HepG2 (cell line): ENCODE measurements around the gene IQCE. TPM values are rescaled to one million over a fixed set of nuclear protein-coding genes. Genes with fewer than 3 reads are reported as not detected.

Experiments
- AGO2 ChIP-seq: fragments of 200-400 bp; formaldehyde crosslinking; optimal IDR thresholded peaks from 2 replicates; pipeline ENCODE3; 2017; ENCODE audit warnings: mild to moderate bottlenecking, low read depth, low read length, moderate library complexity
- ARHGAP35 ChIP-seq: sonication (generic); formaldehyde crosslinking; IDR thresholded peaks from 2 replicates; pipeline ENCODE4 v1.9.0; 2022; ENCODE audit warnings: mild to moderate bottlenecking, inconsistent platforms, moderate library complexity, missing genetic modification reagents, borderline replicate concordance
- BRD4 ChIP-seq: sonication (generic); formaldehyde crosslinking; IDR thresholded peaks from 2 replicates; pipeline ENCODE4 v1.4.0; 2020; ENCODE audit warnings: missing genetic modification reagents
- CENPT ChIP-seq: sonication (generic); formaldehyde crosslinking; IDR thresholded peaks from 2 replicates; pipeline ENCODE4 v1.8.0; 2022; ENCODE audit warnings: low read depth, mild to moderate bottlenecking, moderate library complexity, missing genetic modification reagents
- DMAP1 ChIP-seq: IDR thresholded peaks from 2 replicates; pipeline ENCODE4 v1.6.1; 2016
- ELF1 ChIP-seq: sonication (generic); formaldehyde crosslinking; IDR thresholded peaks from 2 replicates; pipeline ENCODE4 v1.4.0; 2020; ENCODE audit warnings: missing genetic modification reagents
- HDAC1 ChIP-seq: sonication (generic); formaldehyde crosslinking; IDR thresholded peaks from 2 replicates; pipeline ENCODE4 v1.5.1; 2020; ENCODE audit warnings: mild to moderate bottlenecking, missing genetic modification reagents
- HOXD1 ChIP-seq: sonication (generic); formaldehyde crosslinking; IDR thresholded peaks from 2 replicates; pipeline ENCODE4 v1.5.0; 2020; ENCODE audit warnings: missing genetic modification reagents
- KDM3A ChIP-seq: IDR thresholded peaks from 2 replicates; pipeline ENCODE4 v1.6.1; 2018; ENCODE audit warnings: low read depth, missing compliant biosample characterization
- KLF13 ChIP-seq: sonication (generic); formaldehyde crosslinking; IDR thresholded peaks from 2 replicates; pipeline ENCODE4 v1.4.0; 2020; ENCODE audit warnings: mild to moderate bottlenecking, missing genetic modification reagents
- KMT2A ChIP-seq: sonication (generic); formaldehyde crosslinking; IDR thresholded peaks from 2 replicates; pipeline ENCODE4 v1.4.0; 2020; ENCODE audit warnings: missing genetic modification reagents
- MXI1 ChIP-seq: IDR thresholded peaks from 3 replicates; pipeline ENCODE4 v1.6.1; 2012; ENCODE audit warnings: low read depth, low read length, inconsistent platforms, borderline replicate concordance
- NCOA1 ChIP-seq: sonication (generic); formaldehyde crosslinking; IDR thresholded peaks from 2 replicates; pipeline ENCODE4 v1.9.0; 2021; ENCODE audit warnings: missing genetic modification reagents
- NFE2L2 ChIP-seq: fragments of 150-350 bp; IDR thresholded peaks from 2 replicates; pipeline ENCODE4 v1.6.1; 2014; ENCODE audit warnings: low read length
- NR2F6 ChIP-seq, 2 experiments: IDR thresholded peaks; 2 replicates each; pipeline ENCODE4 v1.6.1; 2016; ENCODE audit warnings: antibody characterized with exemption in 1 of 2, mild to moderate bottlenecking in 1 of 2
- POGZ ChIP-seq: sonication (generic); formaldehyde crosslinking; IDR thresholded peaks from 2 replicates; pipeline ENCODE4 v1.4.0; 2020; ENCODE audit warnings: mild to moderate bottlenecking, missing genetic modification reagents
- RARG ChIP-seq: sonication (generic); formaldehyde crosslinking; IDR thresholded peaks from 2 replicates; pipeline ENCODE4 v1.4.0; 2020; ENCODE audit warnings: low read depth, mild to moderate bottlenecking, missing genetic modification reagents
- RBFOX2 ChIP-seq: fragments of 200-400 bp; formaldehyde crosslinking; IDR thresholded peaks from 2 replicates; pipeline ENCODE4 v1.6.1; 2017; ENCODE audit warnings: low read depth, mild to moderate bottlenecking, low read length
- SP2 ChIP-seq: sonication (generic); formaldehyde crosslinking; IDR thresholded peaks from 2 replicates; pipeline ENCODE4 v1.5.1; 2020; ENCODE audit warnings: mild to moderate bottlenecking, missing genetic modification reagents
- TBX2 ChIP-seq: sonication (generic); formaldehyde crosslinking; IDR thresholded peaks from 2 replicates; pipeline ENCODE4 v1.5.0; 2020; ENCODE audit warnings: missing genetic modification reagents, mild to moderate bottlenecking, borderline replicate concordance
- ZFP1 ChIP-seq: IDR thresholded peaks from 2 replicates; pipeline ENCODE4 v1.6.1; 2016
- ZNF263 ChIP-seq: sonication (generic); formaldehyde crosslinking; IDR thresholded peaks from 2 replicates; pipeline ENCODE4 v1.4.0; 2020; ENCODE audit warnings: missing genetic modification reagents
- ZNF350 ChIP-seq: sonication (generic); formaldehyde crosslinking; IDR thresholded peaks from 2 replicates; pipeline ENCODE4 v1.4.0; 2020; ENCODE audit warnings: mild to moderate bottlenecking, low read depth, missing genetic modification reagents, borderline replicate concordance
- ZNF510 ChIP-seq: sonication (generic); formaldehyde crosslinking; IDR thresholded peaks from 2 replicates; pipeline ENCODE4 v1.4.0; 2020; ENCODE audit warnings: low read depth, mild to moderate bottlenecking, missing genetic modification reagents
- ZNF567 ChIP-seq: sonication (generic); formaldehyde crosslinking; IDR thresholded peaks from 2 replicates; pipeline ENCODE4 v1.8.1; 2023; ENCODE audit warnings: mild to moderate bottlenecking, missing genetic modification reagents, borderline replicate concordance
- ZNF720 ChIP-seq: sonication (generic); formaldehyde crosslinking; IDR thresholded peaks from 2 replicates; pipeline ENCODE4 v1.4.0; 2020; ENCODE audit warnings: missing genetic modification reagents
- ZNF878 ChIP-seq: sonication (generic); formaldehyde crosslinking; IDR thresholded peaks from 2 replicates; pipeline ENCODE4 v1.8.1; 2023; ENCODE audit warnings: mild to moderate bottlenecking, missing genetic modification reagents, moderate library complexity
- ZSCAN20 ChIP-seq: sonication (generic); formaldehyde crosslinking; IDR thresholded peaks from 2 replicates; pipeline ENCODE4 v1.4.0; 2020; ENCODE audit warnings: missing genetic modification reagents, mild to moderate bottlenecking, borderline replicate concordance
- polyA plus RNA-seq, 8 experiments: library from polyadenylated mRNA; depleted of rRNA in 3 of 8; stranded (reverse) in 7 of 8; unstranded in 1 of 8; fragments of >200 nt; fragmentation: Illumina TruSeq in 4 of 8; extraction: Trizol in 4 of 8; gene quantifications; 2 replicates each; pipeline versions ENCODE4 v1.2.1 to v1.2.3, GENCODE V29; 2011 to 2016; ENCODE audit warnings: low read depth in 4 of 8, missing spikeins in 1 of 8, mixed read lengths in 1 of 8; ENCODE audit not compliant: insufficient read depth in 1 of 8
- total RNA-seq, 5 experiments: library from RNA; depleted of rRNA; stranded (reverse); fragments of >200 nt; fragmentation: Illumina TruSeq; extraction: Trizol; gene quantifications; 2 replicates each; pipeline ENCODE4 v1.2.3, GENCODE V29; 2016; ENCODE audit warnings: low read depth in 1 of 5
- TF ChIP-seq, protein P1 (sequence below): sonication (generic); formaldehyde crosslinking; IDR thresholded peaks from 2 replicates; pipeline ENCODE4 v1.4.0; 2020; ENCODE audit warnings: missing genetic modification reagents
- TF ChIP-seq, protein P2 (sequence below): sonication (generic); formaldehyde crosslinking; IDR thresholded peaks from 2 replicates; pipeline ENCODE4 v1.4.0; 2020; ENCODE audit warnings: missing genetic modification reagents, borderline replicate concordance

The IQCE gene
- total and polyA plus RNA-seq, 2 of the 13 experiments (the other 11 are each of a cell fraction or from before 2014, with no cell fraction given) = 1.5 to 2.5 TPM

DNA sequence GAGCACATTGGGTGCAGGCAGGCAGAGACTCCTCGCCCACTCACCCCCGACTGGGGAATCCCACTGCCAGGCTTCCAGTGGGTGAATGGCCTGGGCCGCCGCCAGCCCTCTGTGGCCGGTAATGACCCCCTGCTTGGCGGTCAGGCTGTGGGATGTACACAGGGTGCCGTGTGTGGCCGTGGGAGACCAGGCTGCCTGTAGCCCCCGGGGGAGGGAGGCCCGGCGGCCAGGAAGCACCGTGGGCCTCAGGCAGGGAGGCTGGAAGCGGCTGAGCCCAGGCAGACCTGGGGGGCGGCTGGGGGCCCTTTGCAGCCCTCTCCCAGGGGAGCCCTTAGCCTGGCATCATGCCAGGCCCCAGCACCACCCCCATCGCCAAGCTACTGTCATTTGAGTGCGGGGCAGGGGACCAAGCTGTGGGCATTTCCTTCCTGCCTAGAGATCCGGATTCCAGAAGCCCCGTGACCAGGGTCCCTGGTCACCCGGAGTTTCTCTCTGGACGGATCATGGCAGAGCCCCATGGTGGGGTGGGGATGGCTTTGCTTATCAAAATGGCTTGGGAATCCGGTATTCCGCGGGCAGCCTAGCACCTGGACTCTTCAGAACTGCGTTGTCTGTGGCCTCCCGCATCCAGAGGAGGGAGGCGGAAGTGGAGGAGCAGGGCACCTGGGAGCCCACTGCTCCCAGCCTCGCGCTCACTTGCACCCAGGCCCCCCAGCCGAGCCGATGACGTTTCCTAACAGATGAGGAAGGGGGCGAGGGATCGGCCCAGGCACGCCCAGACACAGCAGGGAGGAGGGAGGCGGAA is 74.2 kb downstream of the IQCE start (continued):
- TF ChIP-seq ZNF350 (CRISPR knock-in tag) (no peak), ZSCAN20 (0 out of 2 replicates have a peak, but pooled peaks have one; percentile 25), NCOA1 (CRISPR knock-in tag) (0 out of 2 replicates have a peak, but pooled peaks have one; percentile 76), ZNF720 (CRISPR knock-in tag) (no peak), POGZ (CRISPR knock-in tag) (0 out of 2 replicates have a peak, but pooled peaks have one; percentile 5), ARHGAP35 (peak; percentile 54; the same call in 1 of the 2 replicates), ELF1 (CRISPR knock-in tag) (peak; percentile 56; the same call in 1 of the 2 replicates), MXI1 (peak; percentile 15; the same call in 1 of the 3 replicates), KDM3A (CRISPR knock-in tag) (0 out of 2 replicates have a peak, but pooled peaks have one; percentile 19), SP2 (CRISPR knock-in tag) (no peak), BRD4 (CRISPR knock-in tag) (0 out of 2 replicates have a peak, but pooled peaks have one; percentile 35), NR2F6 (IDR thresholded peaks at IDR 0.05) (0 out of 2 replicates have a peak, but pooled peaks have one; percentile 32), NR2F6 (CRISPR knock-in tag; IDR thresholded peaks at IDR 0.05) (no peak), RBFOX2 (peak; percentile 74), KMT2A (CRISPR knock-in tag) (0 out of 2 replicates have a peak, but pooled peaks have one; percentile 17), TBX2 (CRISPR knock-in tag) (no peak; the same call in 1 of the 2 replicates), CENPT (CRISPR knock-in tag) (no peak), RARG (no peak), ZFP1 (CRISPR knock-in tag) (no peak), NFE2L2 (no peak), ZNF567 (CRISPR knock-in tag) (no peak), ZNF510 (CRISPR knock-in tag) (no peak), ZNF263 (CRISPR knock-in tag) (peak; percentile 77), DMAP1 (0 out of 2 replicates have a peak, but pooled peaks have one; percentile 22), ZNF878 (CRISPR knock-in tag) (0 out of 2 replicates have a peak, but pooled peaks have one; percentile 74), HDAC1 (0 out of 2 replicates have a peak, but pooled peaks have one; percentile 4), KLF13 (CRISPR knock-in tag) (no peak), AGO2 (peak; percentile 89), HOXD1 (CRISPR knock-in tag) (0 out of 2 replicates have a peak, but pooled peaks have one; percentile 31)
- TF ChIP-seq, protein P1, sequence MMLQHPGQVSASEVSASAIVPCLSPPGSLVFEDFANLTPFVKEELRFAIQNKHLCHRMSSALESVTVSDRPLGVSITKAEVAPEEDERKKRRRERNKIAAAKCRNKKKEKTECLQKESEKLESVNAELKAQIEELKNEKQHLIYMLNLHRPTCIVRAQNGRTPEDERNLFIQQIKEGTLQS (CRISPR knock-in tag) = no peak
- TF ChIP-seq, protein P2, sequence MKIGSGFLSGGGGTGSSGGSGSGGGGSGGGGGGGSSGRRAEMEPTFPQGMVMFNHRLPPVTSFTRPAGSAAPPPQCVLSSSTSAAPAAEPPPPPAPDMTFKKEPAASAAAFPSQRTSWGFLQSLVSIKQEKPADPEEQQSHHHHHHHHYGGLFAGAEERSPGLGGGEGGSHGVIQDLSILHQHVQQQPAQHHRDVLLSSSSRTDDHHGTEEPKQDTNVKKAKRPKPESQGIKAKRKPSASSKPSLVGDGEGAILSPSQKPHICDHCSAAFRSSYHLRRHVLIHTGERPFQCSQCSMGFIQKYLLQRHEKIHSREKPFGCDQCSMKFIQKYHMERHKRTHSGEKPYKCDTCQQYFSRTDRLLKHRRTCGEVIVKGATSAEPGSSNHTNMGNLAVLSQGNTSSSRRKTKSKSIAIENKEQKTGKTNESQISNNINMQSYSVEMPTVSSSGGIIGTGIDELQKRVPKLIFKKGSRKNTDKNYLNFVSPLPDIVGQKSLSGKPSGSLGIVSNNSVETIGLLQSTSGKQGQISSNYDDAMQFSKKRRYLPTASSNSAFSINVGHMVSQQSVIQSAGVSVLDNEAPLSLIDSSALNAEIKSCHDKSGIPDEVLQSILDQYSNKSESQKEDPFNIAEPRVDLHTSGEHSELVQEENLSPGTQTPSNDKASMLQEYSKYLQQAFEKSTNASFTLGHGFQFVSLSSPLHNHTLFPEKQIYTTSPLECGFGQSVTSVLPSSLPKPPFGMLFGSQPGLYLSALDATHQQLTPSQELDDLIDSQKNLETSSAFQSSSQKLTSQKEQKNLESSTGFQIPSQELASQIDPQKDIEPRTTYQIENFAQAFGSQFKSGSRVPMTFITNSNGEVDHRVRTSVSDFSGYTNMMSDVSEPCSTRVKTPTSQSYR = no peak
